WERI-Rb-1 (cell line): ENCODE results near the gene IFNA21.

ENCODE experiments used
- DNase-seq: peaks from one replicate; pipeline ENCODE4 v3.0.0-alpha.2; 2020
- H3K27ac ChIP-seq: fragments of 250-450 bp; sonication (Bioruptor Pico); 2 replicates; pipeline ENCODE4 v1.5.1; 2020; ENCODE audit warnings: mild to moderate bottlenecking, moderate library complexity
- H3K27me3 ChIP-seq: fragments of 250-450 bp; sonication (Bioruptor Pico); 2 replicates; pipeline ENCODE4 v1.5.1; 2021; ENCODE audit warnings: mild to moderate bottlenecking, low read depth, moderate library complexity; ENCODE audit not compliant: insufficient read depth, severe bottlenecking
- H3K36me3 ChIP-seq: fragments of 250-450 bp; sonication (Bioruptor Pico); 2 replicates; pipeline ENCODE4 v1.5.1; 2020; ENCODE audit warnings: mild to moderate bottlenecking, moderate library complexity
- H3K4me3 ChIP-seq: 2 replicates; pipeline ENCODE4 v1.5.1; 2011; ENCODE audit warnings: low read depth, mild to moderate bottlenecking, control low read depth, low read length
- H3K9me3 ChIP-seq: fragments of 250-450 bp; sonication (Bioruptor Pico); 2 replicates; pipeline ENCODE4 v1.5.1; 2021; ENCODE audit warnings: mild to moderate bottlenecking, moderate library complexity; ENCODE audit not compliant: severe bottlenecking
- CTCF ChIP-seq: IDR thresholded peaks from 2 replicates; pipeline ENCODE4 v1.5.1; 2011; ENCODE audit warnings: low read depth, mild to moderate bottlenecking, control low read depth, inconsistent platforms, low read length

The IFNA21 gene

GRCh38 chr9:21119093-21119770, 47.2 kb downstream of the IFNA21 start:
- DNase-seq: no peak
- Histone ChIP-seq H3K9me3 (no peaks in the 10 kb centered on the region), H3K4me3 (no peak overlapping the region), H3K27ac (no peak overlapping the region), H3K36me3 (no peaks in the 10 kb centered on the region), H3K27me3 (no peaks in the 10 kb centered on the region)
- TF ChIP-seq CTCF: no peak
